Neuronal stem cell (in vitro differentiated cells): ENCODE data around the gene COLEC11.

Experiments
- DNase-seq: peaks from one replicate; pipeline ENCODE4 v3.0.0-alpha.2; 2013; ENCODE audit warnings: low spot score
- H2AFZ ChIP-seq: one replicate; pipeline ENCODE4 v1.6.1; 2013; ENCODE audit warnings: mild to moderate bottlenecking, low read length, inconsistent platforms
- H2AK5ac ChIP-seq: 2 replicates; pipeline ENCODE4 v1.6.1; 2013; ENCODE audit warnings: low read depth, mild to moderate bottlenecking, inconsistent platforms, low read length, moderate library complexity, mixed read lengths
- H2BK120ac ChIP-seq: 2 replicates; pipeline ENCODE4 v1.6.1; 2013; ENCODE audit warnings: low read depth, mild to moderate bottlenecking, inconsistent platforms, low read length, moderate library complexity, mixed read lengths
- H2BK12ac ChIP-seq: one replicate; pipeline ENCODE4 v1.6.1; 2013; ENCODE audit warnings: low read length, inconsistent platforms
- H2BK15ac ChIP-seq: 2 replicates; pipeline ENCODE4 v1.6.1; 2013; ENCODE audit warnings: mild to moderate bottlenecking, low read length, inconsistent platforms, mixed read lengths
- H2BK5ac ChIP-seq: one replicate; pipeline ENCODE4 v1.6.1; 2013; ENCODE audit warnings: inconsistent platforms, mild to moderate bottlenecking, low read length, moderate library complexity
- H3K14ac ChIP-seq: one replicate; pipeline ENCODE4 v1.6.1; 2013; ENCODE audit warnings: low read length, inconsistent platforms
- H3K18ac ChIP-seq: 2 replicates; pipeline ENCODE4 v1.6.1; 2013; ENCODE audit warnings: low read length, inconsistent platforms
- H3K23ac ChIP-seq: 2 replicates; pipeline ENCODE4 v1.6.1; 2013; ENCODE audit warnings: low read depth, mild to moderate bottlenecking, mixed read lengths, low read length, inconsistent platforms; ENCODE audit not compliant: poor library complexity
- H3K27ac ChIP-seq: replicated peaks from 3 replicates; pipeline ENCODE4 v1.5.1; 2013; ENCODE audit warnings: low read length, inconsistent platforms
- H3K27me3 ChIP-seq, 3 experiments: 2 replicates each; pipeline ENCODE4 v1.6.1; 2013; ENCODE audit warnings: low read length in 3 of 3, mild to moderate bottlenecking in 2 of 3, inconsistent platforms in 1 of 3, low read depth in 1 of 3, mixed read lengths in 1 of 3, moderate library complexity in 1 of 3; ENCODE audit not compliant: control insufficient read depth in 3 of 3, insufficient read depth in 3 of 3
- H3K36me3 ChIP-seq, 2 donors: replicated peaks in 1 of 2; 2 replicates each; pipeline ENCODE4 v1.6.1; 2013; ENCODE audit warnings: low read length in 2 of 2; ENCODE audit not compliant: control insufficient read depth in 2 of 2, insufficient read depth in 2 of 2
- H3K4ac ChIP-seq: 2 replicates; pipeline ENCODE4 v1.6.1; 2013; ENCODE audit warnings: inconsistent platforms, mild to moderate bottlenecking, low read length, moderate library complexity
- H3K4me1 ChIP-seq, 2 donors: 1 replicate in 1 of 2; 2 replicates in 1 of 2; pipeline ENCODE4 v1.6.1; 2013; ENCODE audit warnings: low read length in 2 of 2, low read depth in 1 of 2; ENCODE audit not compliant: control insufficient read depth in 2 of 2, insufficient read depth in 1 of 2
- H3K4me2 ChIP-seq: one replicate; pipeline ENCODE4 v1.6.1; 2013; ENCODE audit warnings: mild to moderate bottlenecking, low read length, inconsistent platforms; ENCODE audit not compliant: insufficient read depth, poor library complexity, severe bottlenecking
- H3K4me3 ChIP-seq, 2 donors: 2 replicates each; pipeline ENCODE4 v1.5.1; 2013; ENCODE audit warnings: low read length in 2 of 2, mild to moderate bottlenecking in 2 of 2, inconsistent platforms in 1 of 2, moderate library complexity in 1 of 2
- H3K79me1 ChIP-seq: one replicate; pipeline ENCODE4 v1.6.1; 2013; ENCODE audit warnings: low read depth, mild to moderate bottlenecking, inconsistent platforms, low read length, moderate library complexity
- H3K9ac ChIP-seq: one replicate; pipeline ENCODE4 v1.6.1; 2013; ENCODE audit warnings: mild to moderate bottlenecking, low read depth, low read length, inconsistent platforms; ENCODE audit not compliant: poor library complexity
- H3K9me3 ChIP-seq, 2 donors: replicated peaks in 1 of 2; 2 replicates each; pipeline versions ENCODE3 to v1.6.1; 2013; ENCODE audit warnings: low read length in 2 of 2, mild to moderate bottlenecking in 2 of 2, inconsistent platforms in 1 of 2, low read depth in 1 of 2, mixed read lengths in 1 of 2, moderate library complexity in 1 of 2; ENCODE audit not compliant: control insufficient read depth in 2 of 2, insufficient read depth in 1 of 2
- H4K8ac ChIP-seq: one replicate; pipeline ENCODE4 v1.6.1; 2013; ENCODE audit warnings: low read depth, mild to moderate bottlenecking, inconsistent platforms, low read length, moderate library complexity
- H4K91ac ChIP-seq: one replicate; pipeline ENCODE4 v1.6.1; 2013; ENCODE audit warnings: low read length, low read depth, mild to moderate bottlenecking, inconsistent platforms; ENCODE audit not compliant: poor library complexity
- WGBS, 2 donors: extraction: QIAGEN DNeasy Blood & Tissue Kit; methylation state at CpG; one replicate each; pipeline ENCODE4 v1.1.7; 2013; ENCODE audit warnings: missing lambda C conversion rate in 2 of 2, mixed read lengths in 1 of 2; ENCODE audit not compliant: insufficient read length in 2 of 2, insufficient replicate concordance in 1 of 2; ENCODE audit errors: extremely low coverage in 2 of 2; 5-methylcytosine and 5-hydroxymethylcytosine counted together

Gene COLEC11

DNA sequence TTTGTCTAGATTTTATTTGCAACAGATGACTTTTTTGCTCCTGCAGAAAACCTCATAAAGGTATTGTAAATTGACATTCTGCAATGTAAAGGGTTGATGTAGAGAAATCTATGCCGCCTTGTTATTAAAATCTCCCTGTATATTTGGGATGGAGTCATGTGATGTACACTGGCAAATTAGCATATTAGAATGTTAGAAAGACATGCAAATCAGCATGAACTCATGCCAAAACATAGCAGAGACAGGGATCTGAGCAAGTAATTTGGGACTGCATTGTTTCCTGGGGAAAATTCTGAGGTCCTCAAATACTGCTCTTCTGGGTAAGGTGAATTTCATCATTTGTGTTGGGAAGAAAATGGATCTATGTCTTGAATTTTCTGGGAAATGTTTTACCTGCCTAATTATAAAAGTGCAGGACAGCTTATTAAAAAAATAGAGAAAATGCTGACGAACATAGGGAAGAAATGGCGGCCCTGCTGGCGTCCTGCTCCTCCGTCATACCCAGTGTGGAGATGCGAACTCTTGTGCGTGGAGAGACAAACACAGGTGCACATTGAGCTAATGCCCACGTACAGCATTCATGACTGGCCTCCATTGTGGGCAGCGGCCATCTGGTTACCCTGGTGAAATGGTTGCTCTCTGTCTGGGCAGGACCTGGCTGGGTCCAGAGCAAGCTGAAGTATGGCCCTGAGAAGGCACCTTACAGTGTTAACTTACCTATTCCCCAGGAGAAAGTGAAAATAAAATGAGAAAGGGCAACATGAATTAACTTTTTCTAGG, 79.3 kb downstream of the COLEC11 start:
- Histone ChIP-seq H3K4me1 (no peaks in the 10 kb centered on the region), H4K8ac (no peak overlapping the region), H2AFZ (no peak overlapping the region), H3K9me3 (no peaks in the 10 kb centered on the region), H3K23ac (peak overlapping the region; percentile 76), H3K14ac (no peak overlapping the region), H3K18ac (peak overlapping the region; percentile 33), H2BK120ac (no peak overlapping the region), H3K4ac (no peak overlapping the region), H3K4me3 (no peak overlapping the region), H2BK5ac (no peak overlapping the region), H2BK12ac (no peak overlapping the region), H4K91ac (no peak overlapping the region), H2BK15ac (no peak overlapping the region), H3K27me3 (peaks cover 0 to 1% (median 0%) of the 10 kb centered on the region in 3 experiments), H3K4me2 (no peak overlapping the region), H3K9ac (no peak overlapping the region), H3K27ac (no peak overlapping the region), H3K79me1 (no peaks in the 10 kb centered on the region), H2AK5ac (no peak overlapping the region), H3K36me3 (no peaks in the 10 kb centered on the region)
- WGBS, 2 donors = no CpG with 5 or more reads among the region's 9 CpGs
- no peak for DNase-seq

DNA sequence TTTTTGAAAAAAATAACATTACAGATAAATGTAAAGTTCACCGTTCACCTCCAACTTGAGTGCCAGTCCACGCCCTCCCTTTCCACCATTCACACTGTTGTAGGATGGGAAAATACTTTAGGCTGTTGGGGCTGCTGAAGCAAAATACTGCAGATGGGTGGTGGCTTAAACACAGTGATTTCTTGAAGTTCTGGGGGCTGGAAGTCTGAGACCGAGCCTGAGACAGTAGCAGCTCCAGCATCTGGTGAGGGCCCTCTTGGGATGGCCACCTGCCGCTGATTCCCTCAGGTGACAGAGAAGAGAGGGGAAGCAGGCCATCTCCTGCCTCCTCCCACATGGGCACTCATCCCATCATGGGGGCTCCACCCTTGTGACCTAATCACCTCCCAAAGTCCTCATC, 80.8 kb downstream of the COLEC11 start:
- no peak overlapping the region for H2BK120ac ChIP-seq
- H2BK15ac ChIP-seq = no peak overlapping the region
- no peak overlapping the region for H2BK12ac ChIP-seq
- WGBS, 2 donors = no CpG with 5 or more reads among the region's 4 CpGs
- H2BK5ac ChIP-seq = no peak overlapping the region
- H2AFZ ChIP-seq = no peak overlapping the region
- no peak overlapping the region for H3K9ac ChIP-seq
- H4K91ac ChIP-seq = no peak overlapping the region
- H4K8ac ChIP-seq = no peak overlapping the region
- no peaks in the 10 kb centered on the region for H3K4me1 ChIP-seq
- no peaks in the 10 kb centered on the region for H3K36me3 ChIP-seq
- H2AK5ac ChIP-seq = no peak overlapping the region
- no peaks in the 10 kb centered on the region for H3K9me3 ChIP-seq
- no peak overlapping the region for H3K14ac ChIP-seq
- no peaks in the 10 kb centered on the region for H3K79me1 ChIP-seq
- no peak for DNase-seq
- H3K4me3 ChIP-seq = no peak overlapping the region
- no peak overlapping the region for H3K23ac ChIP-seq
- H3K4me2 ChIP-seq = no peak overlapping the region
- H3K27ac ChIP-seq = no peak overlapping the region
- H3K18ac ChIP-seq = no peak overlapping the region
- H3K4ac ChIP-seq = no peak overlapping the region
- H3K27me3 ChIP-seq = peaks cover 0 to 6% (median 0%) of the 10 kb centered on the region in 3 experiments

DNA sequence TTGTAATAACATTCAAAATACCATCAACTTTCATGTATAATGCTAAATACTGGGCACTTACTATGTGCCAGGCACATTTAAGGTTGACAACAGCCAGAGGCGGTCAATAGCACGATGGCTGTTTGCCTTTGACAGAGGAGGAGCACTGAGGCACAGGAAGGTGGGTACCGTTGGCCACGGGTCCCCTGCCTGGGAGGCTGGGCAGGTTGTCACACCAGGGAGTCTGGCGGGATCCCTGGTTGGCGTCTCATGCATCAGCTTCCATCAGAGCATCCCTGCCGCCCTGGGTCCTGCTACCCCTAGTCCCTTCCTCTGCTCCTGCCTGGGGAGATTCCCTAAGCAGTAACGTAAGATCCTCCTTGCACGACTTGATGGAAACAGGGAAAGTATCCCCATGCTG, 82.5 kb downstream of the COLEC11 start:
- H2AFZ ChIP-seq = no peak overlapping the region
- no peak overlapping the region for H3K27ac ChIP-seq
- H2BK5ac ChIP-seq = no peak overlapping the region
- no peak overlapping the region for H3K4ac ChIP-seq
- no peak for DNase-seq
- H3K23ac ChIP-seq = no peak overlapping the region
- no peak overlapping the region for H4K91ac ChIP-seq
- H2BK120ac ChIP-seq = no peak overlapping the region
- no peaks in the 10 kb centered on the region for H3K36me3 ChIP-seq
- no peak overlapping the region for H2BK15ac ChIP-seq
- no peaks in the 10 kb centered on the region for H3K79me1 ChIP-seq
- peak overlapping the region; percentile 90 for H3K14ac ChIP-seq
- H2BK12ac ChIP-seq = no peak overlapping the region
- no peaks in the 10 kb centered on the region for H3K9me3 ChIP-seq
- WGBS, 2 donors = no CpG with 5 or more reads among the region's 9 CpGs
- H4K8ac ChIP-seq = no peak overlapping the region
- H2AK5ac ChIP-seq = no peak overlapping the region
- H3K27me3 ChIP-seq = peaks cover 0 to 6% (median 0%) of the 10 kb centered on the region in 3 experiments
- H3K4me3 ChIP-seq = no peak overlapping the region
- H3K18ac ChIP-seq = no peak overlapping the region
- H3K4me2 ChIP-seq = no peak overlapping the region
- no peaks in the 10 kb centered on the region for H3K4me1 ChIP-seq
- H3K9ac ChIP-seq = no peak overlapping the region

DNA sequence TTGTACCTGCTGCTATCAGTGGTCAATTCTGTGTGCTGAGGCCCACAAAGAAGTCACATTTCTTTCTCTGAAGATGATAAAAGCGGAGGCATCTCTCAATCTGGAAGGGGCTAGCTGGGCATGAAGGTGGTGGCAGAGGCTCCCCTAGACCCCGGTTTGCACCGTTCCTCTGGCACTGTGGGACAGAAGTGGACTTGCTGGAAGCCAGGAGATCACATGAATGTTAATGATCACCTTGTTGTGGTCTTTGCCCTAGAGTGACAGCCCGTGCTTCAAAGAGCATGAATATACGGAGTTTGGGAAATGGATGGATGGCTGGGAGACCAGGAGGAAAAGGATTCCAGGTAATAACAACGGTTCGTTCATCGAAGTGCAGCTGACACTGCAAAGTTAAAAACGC, 83.3 kb downstream of the COLEC11 start:
- Histone ChIP-seq H3K9ac (no peak overlapping the region), H3K14ac (no peak overlapping the region), H2BK15ac (no peak overlapping the region), H3K4me3 (no peak overlapping the region), H3K79me1 (no peaks in the 10 kb centered on the region), H3K4me2 (no peak overlapping the region), H2AFZ (no peak overlapping the region), H3K27ac (no peak overlapping the region), H3K4ac (no peak overlapping the region), H4K8ac (no peak overlapping the region), H2BK12ac (no peak overlapping the region), H2BK5ac (no peak overlapping the region), H3K23ac (no peak overlapping the region), H3K18ac (no peak overlapping the region), H3K4me1 (no peaks in the 10 kb centered on the region), H2BK120ac (no peak overlapping the region), H3K9me3 (no peaks in the 10 kb centered on the region), H3K36me3 (no peaks in the 10 kb centered on the region), H4K91ac (no peak overlapping the region), H3K27me3 (peaks cover 0 to 6% (median 0%) of the 10 kb centered on the region in 3 experiments), H2AK5ac (no peak overlapping the region)
- WGBS, 2 donors = no CpG with 5 or more reads among the region's 9 CpGs
- DNase-seq = no peak
